ENCODE results near the gene RNF152. TPM values are rescaled to one million over a fixed set of nuclear protein-coding genes. Genes with fewer than 3 reads are reported as not detected.

The RNF152 gene
- total RNA-seq, 4 donors from 2014 or later = 1.7 to 6.8 (median 4.4) TPM

DNA sequence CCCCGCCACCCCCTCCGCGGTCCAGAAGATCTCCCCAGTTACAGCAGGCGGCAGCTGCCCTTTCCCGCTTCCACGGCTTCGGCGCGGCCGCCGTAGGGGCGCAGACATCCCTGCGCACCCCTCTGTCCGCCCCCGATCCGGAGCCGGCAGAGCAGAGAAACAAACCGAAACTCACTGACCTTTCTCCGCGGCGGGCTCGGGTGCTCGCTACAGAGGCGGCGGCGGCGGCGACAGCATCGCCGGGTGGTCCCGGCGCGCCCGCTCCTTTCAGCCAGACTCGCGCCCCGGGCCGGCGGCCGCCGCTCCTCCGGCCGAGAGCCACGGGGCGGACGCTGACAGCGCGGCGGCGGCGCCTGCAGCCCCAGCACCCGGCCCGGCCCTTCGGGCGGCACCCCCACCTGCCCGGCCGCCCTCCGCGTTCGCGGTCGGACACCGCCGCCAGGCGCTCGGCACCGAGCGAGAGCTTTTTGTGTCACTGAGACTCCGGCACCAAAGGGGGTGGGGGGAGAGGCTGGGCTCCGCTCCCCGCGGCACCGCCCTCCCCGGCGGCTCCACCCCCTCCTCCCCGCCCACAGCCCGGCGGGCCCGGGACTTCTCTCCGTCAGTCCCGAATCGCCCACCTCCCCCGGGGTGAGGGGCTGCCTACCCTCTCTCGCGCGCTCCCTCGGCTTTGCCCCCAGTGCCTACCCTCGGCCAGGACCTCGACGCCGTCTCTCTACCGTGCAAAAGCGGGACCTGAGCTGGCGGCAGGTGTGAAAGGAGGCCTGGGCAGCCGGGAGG, 1.4 kb upstream of the RNF152 start:
- ATAC-seq (peak; percentile 79 to 84), DNase-seq (peak; percentile 44 to 61)
- intact Hi-C loops (cut with DNase I; ENCODE audit: low total_unique reads) = loop anchor here (2.0 to 5.0 kb wide), 3 partner anchors 157 to 311 kb away; no protein-coding TSS in a partner anchor
- in situ Hi-C loops (cut with MboI; ENCODE audit: low sequenced_read_pairs in 4 of 4) = loop anchor here in 3 of 4 donors (10.0 to 25.0 kb wide), 3 partner anchors 149 to 307 kb away; no protein-coding TSS in a partner anchor
- peak overlapping the region; percentile 65 to 85 (median 78) for H3K4me3 ChIP-seq
- H3K27me3 ChIP-seq = peaks cover 0 to 4% (median 0%) of the 10 kb centered on the region in 3 donors
- H3K27ac ChIP-seq = peak overlapping the region; percentile 66 to 84 (median 75)
- H3K9me3 ChIP-seq = no peaks in the 10 kb centered on the region
- H3K36me3 ChIP-seq = no peaks in the 10 kb centered on the region
- peaks cover 7% of the 10 kb centered on the region in 2 donors for H3K4me1 ChIP-seq
- TF ChIP-seq, protein P1, sequence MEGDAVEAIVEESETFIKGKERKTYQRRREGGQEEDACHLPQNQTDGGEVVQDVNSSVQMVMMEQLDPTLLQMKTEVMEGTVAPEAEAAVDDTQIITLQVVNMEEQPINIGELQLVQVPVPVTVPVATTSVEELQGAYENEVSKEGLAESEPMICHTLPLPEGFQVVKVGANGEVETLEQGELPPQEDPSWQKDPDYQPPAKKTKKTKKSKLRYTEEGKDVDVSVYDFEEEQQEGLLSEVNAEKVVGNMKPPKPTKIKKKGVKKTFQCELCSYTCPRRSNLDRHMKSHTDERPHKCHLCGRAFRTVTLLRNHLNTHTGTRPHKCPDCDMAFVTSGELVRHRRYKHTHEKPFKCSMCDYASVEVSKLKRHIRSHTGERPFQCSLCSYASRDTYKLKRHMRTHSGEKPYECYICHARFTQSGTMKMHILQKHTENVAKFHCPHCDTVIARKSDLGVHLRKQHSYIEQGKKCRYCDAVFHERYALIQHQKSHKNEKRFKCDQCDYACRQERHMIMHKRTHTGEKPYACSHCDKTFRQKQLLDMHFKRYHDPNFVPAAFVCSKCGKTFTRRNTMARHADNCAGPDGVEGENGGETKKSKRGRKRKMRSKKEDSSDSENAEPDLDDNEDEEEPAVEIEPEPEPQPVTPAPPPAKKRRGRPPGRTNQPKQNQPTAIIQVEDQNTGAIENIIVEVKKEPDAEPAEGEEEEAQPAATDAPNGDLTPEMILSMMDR (IDR thresholded peaks at IDR 0.05 in 4 of 5, conservative IDR thresholded peaks at IDR 0.05 in 1 of 5) = peak in 4 of 5 experiments; percentile 14 to 49 (median 29)
- TF ChIP-seq POLR2A (IDR thresholded peaks at IDR 0.05) = peak; percentile 47 to 65

DNA sequence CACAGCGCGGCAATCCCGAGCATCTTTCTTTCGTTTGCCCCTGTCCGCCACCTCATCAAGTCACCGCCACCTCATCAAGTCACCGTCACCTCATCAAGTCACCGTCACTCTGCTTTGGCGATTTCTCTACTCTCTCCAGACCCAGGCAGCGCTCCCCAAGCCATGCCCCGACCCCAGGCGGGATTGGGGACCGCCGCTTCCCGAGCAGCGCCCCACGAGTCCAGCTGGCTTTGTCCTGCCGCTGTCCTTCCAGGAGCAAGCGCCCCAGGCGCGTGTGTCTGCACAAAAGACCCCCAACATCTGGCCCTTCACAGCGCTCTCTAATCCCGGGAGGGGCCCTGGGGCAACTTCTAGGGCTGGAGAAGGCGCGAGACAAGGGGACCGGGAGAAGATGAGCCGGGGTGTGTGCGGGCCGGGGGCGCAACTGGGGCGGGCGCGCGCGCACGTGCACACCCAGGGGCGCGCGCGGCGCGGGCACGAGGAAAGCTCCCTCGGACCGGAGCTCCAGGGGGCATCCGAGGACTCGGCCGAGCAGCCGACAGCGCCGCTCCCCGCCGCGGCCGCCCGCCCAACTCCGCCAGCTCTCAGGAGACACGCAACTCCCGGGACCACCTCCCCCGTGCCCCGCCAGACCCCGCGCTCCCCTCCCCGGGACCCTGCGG, 633 bp upstream of the RNF152 start:
- TF ChIP-seq POLR2A (IDR thresholded peaks at IDR 0.05) = no peak
- TF ChIP-seq, protein P1 (IDR thresholded peaks at IDR 0.05 in 4 of 5, conservative IDR thresholded peaks at IDR 0.05 in 1 of 5) = no peak
- Histone ChIP-seq H3K27ac (peak overlapping the region; percentile 66 to 84 (median 75)), H3K4me3 (peak overlapping the region; percentile 65 to 85 (median 78)), H3K4me1 (peaks cover 7% of the 10 kb centered on the region in 2 donors), H3K36me3 (no peaks in the 10 kb centered on the region), H3K27me3 (peaks cover 0 to 4% (median 0%) of the 10 kb centered on the region in 3 donors), H3K9me3 (no peaks in the 10 kb centered on the region)
- in situ Hi-C loops (cut with MboI; ENCODE audit: low sequenced_read_pairs in 4 of 4) (loop anchor here in 3 of 4 donors (10.0 to 25.0 kb wide), 3 partner anchors 149 to 306 kb away; no protein-coding TSS in a partner anchor), intact Hi-C loops (cut with DNase I; ENCODE audit: low total_unique reads) (loop anchor here (5.0 kb wide), 1 partner anchor 156 kb away; no protein-coding TSS in a partner anchor)
- DNase-seq (no peak), ATAC-seq (peak in 1 of 2 donors; percentile 42)

DNA sequence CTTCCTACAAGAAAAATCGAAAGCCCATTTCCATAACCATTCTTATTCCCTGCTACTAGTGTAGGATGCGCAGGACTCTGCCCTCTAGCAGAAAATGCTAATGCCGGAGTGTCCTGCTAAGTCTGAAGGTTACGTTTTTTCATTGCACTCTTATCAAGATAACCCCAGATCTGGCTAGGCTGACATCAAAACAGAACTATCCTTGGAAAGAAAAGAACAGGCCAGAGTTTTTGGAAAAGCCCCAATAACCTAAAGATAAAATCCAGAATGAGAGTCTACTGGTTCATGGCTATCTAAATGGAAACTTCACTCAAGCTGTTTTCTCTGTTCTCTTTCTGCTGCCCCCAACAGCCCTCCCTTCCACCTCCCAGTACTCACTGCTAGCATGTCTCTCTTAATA, 913 bp downstream of the RNF152 start:
- DNase-seq = no peak
- intact Hi-C loops (cut with DNase I; ENCODE audit: low total_unique reads) (loop anchor here (5.0 kb wide), 1 partner anchor 155 kb away; no protein-coding TSS in a partner anchor), in situ Hi-C loops (cut with MboI; ENCODE audit: low sequenced_read_pairs in 4 of 4) (loop anchor here in 3 of 4 donors (10.0 to 25.0 kb wide), 3 partner anchors 147 to 305 kb away; no protein-coding TSS in a partner anchor)
- Histone ChIP-seq H3K27ac (peak overlapping the region; percentile 5 to 84 (median 52)), H3K36me3 (no peaks in the 10 kb centered on the region), H3K4me3 (peak overlapping the region; percentile 65 to 85 (median 78)), H3K9me3 (no peaks in the 10 kb centered on the region), H3K4me1 (peaks cover 7% of the 10 kb centered on the region in 2 donors), H3K27me3 (peaks cover 0 to 4% (median 0%) of the 10 kb centered on the region in 3 donors)
- no peak for ATAC-seq
- no peak for TF ChIP-seq POLR2A (IDR thresholded peaks at IDR 0.05)
- TF ChIP-seq, protein P1 (IDR thresholded peaks at IDR 0.05 in 4 of 5, conservative IDR thresholded peaks at IDR 0.05 in 1 of 5) = no peak

DNA sequence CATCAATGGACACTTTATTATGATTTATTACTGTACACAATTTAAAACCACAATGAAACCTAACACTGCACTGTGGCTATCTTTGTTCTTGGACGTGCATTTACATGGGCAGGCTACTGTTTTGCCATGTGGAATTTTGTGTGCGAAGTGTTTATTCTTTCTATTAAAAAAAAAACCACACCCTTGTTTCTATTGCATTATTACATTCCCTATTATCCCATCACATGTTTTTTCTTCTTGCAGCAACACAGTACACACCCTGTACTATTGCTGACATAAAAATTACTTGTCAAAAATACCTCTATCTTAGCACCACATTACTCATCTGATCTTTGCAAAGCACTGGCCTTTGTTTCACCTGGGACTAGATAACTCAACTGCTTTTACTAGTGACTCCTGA, 1.5 kb downstream of the RNF152 start:
- Histone ChIP-seq H3K36me3 (no peaks in the 10 kb centered on the region), H3K4me3 (peak overlapping the region in 1 of 4 donors; percentile 65), H3K4me1 (peaks cover 7% of the 10 kb centered on the region in 2 donors), H3K27ac (peak overlapping the region; percentile 5 to 84 (median 52)), H3K9me3 (no peaks in the 10 kb centered on the region), H3K27me3 (peaks cover 0 to 4% (median 0%) of the 10 kb centered on the region in 3 donors)
- in situ Hi-C loops (cut with MboI; ENCODE audit: low sequenced_read_pairs in 4 of 4) (loop anchor here in 3 of 4 donors (10.0 to 25.0 kb wide), 3 partner anchors 146 to 304 kb away; no protein-coding TSS in a partner anchor), intact Hi-C loops (cut with DNase I; ENCODE audit: low total_unique reads) (loop anchor here (5.0 kb wide), 1 partner anchor 154 kb away; no protein-coding TSS in a partner anchor)
- TF ChIP-seq, protein P1 (IDR thresholded peaks at IDR 0.05 in 4 of 5, conservative IDR thresholded peaks at IDR 0.05 in 1 of 5) = no peak
- no peak for TF ChIP-seq POLR2A (IDR thresholded peaks at IDR 0.05)
- DNase-seq = no peak
- ATAC-seq = peak in 1 of 2 donors; percentile 37

Data from gastrocnemius medialis (tissue), 4 donors.